Osteoblast (primary cell): Measurements from ENCODE around the gene BTNL2. TPM values are rescaled to one million over a fixed set of nuclear protein-coding genes. Genes with fewer than 3 reads are reported as not detected.

ENCODE experiments used
- DNase-seq: peaks from one replicate; pipeline ENCODE4 v3.0.0; 2011; ENCODE audit warnings: low spot score, mixed read lengths; ENCODE audit not compliant: insufficient read length; ENCODE audit errors: missing footprints
- H2AFZ ChIP-seq: 2 replicates; pipeline ENCODE4 v1.6.0; 2011; ENCODE audit warnings: mild to moderate bottlenecking, low read length
- H3K27ac ChIP-seq: 2 replicates; pipeline ENCODE4 v1.5.1; 2011; ENCODE audit warnings: mild to moderate bottlenecking, low read depth, low read length, moderate library complexity
- H3K27me3 ChIP-seq: 2 replicates; pipeline ENCODE4 v1.6.0; 2012; ENCODE audit warnings: mild to moderate bottlenecking, control low read depth, inconsistent platforms, low read length, moderate library complexity; ENCODE audit not compliant: insufficient read depth
- H3K36me3 ChIP-seq: 2 replicates; pipeline ENCODE4 v1.5.1; 2011; ENCODE audit warnings: mild to moderate bottlenecking, low read length, control low read depth, moderate library complexity; ENCODE audit not compliant: insufficient read depth
- H3K4me1 ChIP-seq: 2 replicates; pipeline ENCODE4 v1.5.1; 2011; ENCODE audit warnings: mild to moderate bottlenecking, low read length, control low read depth, moderate library complexity; ENCODE audit not compliant: insufficient read depth
- H3K4me2 ChIP-seq: 2 replicates; pipeline ENCODE4 v1.6.0; 2011; ENCODE audit warnings: mild to moderate bottlenecking, low read length; ENCODE audit not compliant: insufficient read depth
- H3K4me3 ChIP-seq: fragments of 200-600 bp; sonication (generic); 3 replicates; pipeline ENCODE4 v1.5.1; 2012; ENCODE audit warnings: mild to moderate bottlenecking, low read length, inconsistent platforms; ENCODE audit not compliant: insufficient read depth
- H3K79me2 ChIP-seq: 2 replicates; pipeline ENCODE4 v1.6.0; 2012; ENCODE audit warnings: mild to moderate bottlenecking, low read length, control low read depth, inconsistent platforms; ENCODE audit not compliant: insufficient read depth
- H3K9me3 ChIP-seq: 2 replicates; pipeline ENCODE4 v1.5.1; 2011; ENCODE audit warnings: low read depth, low read length, control low read depth
- H4K20me1 ChIP-seq: 2 replicates; pipeline ENCODE4 v1.6.0; 2012; ENCODE audit warnings: mild to moderate bottlenecking, low read length, control low read depth; ENCODE audit not compliant: insufficient read depth
- total RNA-seq: library from RNA; depleted of rRNA; stranded (reverse); fragments of >200 nt; gene quantifications from 2 replicates; pipeline ENCODE4 v1.2.3, GENCODE V29; 2012
- TF ChIP-seq, protein P1 (sequence below): IDR thresholded peaks from 2 replicates; pipeline ENCODE4 v1.5.1; 2011; ENCODE audit warnings: mild to moderate bottlenecking, low read depth, low read length, moderate library complexity; ENCODE audit errors: extremely low read depth

The BTNL2 gene
- total RNA-seq, 1 donor: not detected

DNA sequence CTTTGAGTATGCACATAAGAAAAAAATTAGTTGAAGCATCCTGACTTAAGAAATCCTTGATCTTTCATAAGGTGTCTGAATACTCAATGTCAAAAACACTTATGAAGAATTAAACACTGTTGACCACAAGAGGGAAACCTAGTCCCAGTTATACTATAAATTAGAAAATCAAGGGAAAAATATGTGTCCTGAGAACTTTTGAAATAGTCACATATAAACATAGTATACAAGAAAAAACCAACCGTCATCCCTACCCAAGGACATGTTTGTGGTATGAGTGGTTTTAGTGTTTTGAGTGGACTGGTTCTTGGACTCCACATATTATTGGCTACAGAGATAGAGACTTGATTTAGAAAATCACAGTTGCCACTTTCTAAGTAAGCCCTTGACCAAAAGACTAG lies 25.1 kb upstream of the BTNL2 start:
- no peaks in the 10 kb centered on the region for H3K9me3 ChIP-seq
- no peak overlapping the region for H3K4me2 ChIP-seq
- H3K27ac ChIP-seq: no peak overlapping the region
- H4K20me1 ChIP-seq: no peaks in the 10 kb centered on the region
- no peaks in the 10 kb centered on the region for H3K79me2 ChIP-seq
- DNase-seq: peak; percentile 61
- H3K36me3 ChIP-seq: no peaks in the 10 kb centered on the region
- no peak overlapping the region for H3K4me3 ChIP-seq
- TF ChIP-seq, protein P1, sequence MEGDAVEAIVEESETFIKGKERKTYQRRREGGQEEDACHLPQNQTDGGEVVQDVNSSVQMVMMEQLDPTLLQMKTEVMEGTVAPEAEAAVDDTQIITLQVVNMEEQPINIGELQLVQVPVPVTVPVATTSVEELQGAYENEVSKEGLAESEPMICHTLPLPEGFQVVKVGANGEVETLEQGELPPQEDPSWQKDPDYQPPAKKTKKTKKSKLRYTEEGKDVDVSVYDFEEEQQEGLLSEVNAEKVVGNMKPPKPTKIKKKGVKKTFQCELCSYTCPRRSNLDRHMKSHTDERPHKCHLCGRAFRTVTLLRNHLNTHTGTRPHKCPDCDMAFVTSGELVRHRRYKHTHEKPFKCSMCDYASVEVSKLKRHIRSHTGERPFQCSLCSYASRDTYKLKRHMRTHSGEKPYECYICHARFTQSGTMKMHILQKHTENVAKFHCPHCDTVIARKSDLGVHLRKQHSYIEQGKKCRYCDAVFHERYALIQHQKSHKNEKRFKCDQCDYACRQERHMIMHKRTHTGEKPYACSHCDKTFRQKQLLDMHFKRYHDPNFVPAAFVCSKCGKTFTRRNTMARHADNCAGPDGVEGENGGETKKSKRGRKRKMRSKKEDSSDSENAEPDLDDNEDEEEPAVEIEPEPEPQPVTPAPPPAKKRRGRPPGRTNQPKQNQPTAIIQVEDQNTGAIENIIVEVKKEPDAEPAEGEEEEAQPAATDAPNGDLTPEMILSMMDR: peak; percentile 44
- H3K4me1 ChIP-seq: no peaks in the 10 kb centered on the region
- no peak overlapping the region for H2AFZ ChIP-seq
- H3K27me3 ChIP-seq: peaks cover 3% of the 10 kb centered on the region

DNA sequence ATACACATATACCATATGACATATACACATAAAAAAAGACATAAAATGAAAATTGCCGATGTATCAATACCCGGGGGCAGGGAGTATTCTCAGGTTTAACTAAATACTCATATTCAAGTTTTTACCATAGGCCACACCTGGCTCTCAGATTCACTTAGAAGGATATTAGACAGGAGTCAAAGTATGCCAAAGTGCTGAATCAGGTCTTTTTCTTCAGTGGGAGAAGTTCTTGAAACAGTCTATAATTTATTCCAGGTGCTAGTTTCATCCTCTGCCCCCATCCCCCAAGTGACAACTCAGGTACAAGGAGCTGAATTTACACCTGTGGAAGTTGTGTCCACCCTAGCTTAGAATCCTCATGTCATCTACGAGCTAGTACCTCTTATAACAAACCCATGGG lies 24.2 kb upstream of the BTNL2 start:
- no peak overlapping the region for H3K27ac ChIP-seq
- H2AFZ ChIP-seq: no peak overlapping the region
- H3K9me3 ChIP-seq: no peaks in the 10 kb centered on the region
- H4K20me1 ChIP-seq: no peaks in the 10 kb centered on the region
- H3K79me2 ChIP-seq: no peaks in the 10 kb centered on the region
- TF ChIP-seq, protein P1: no peak
- no peak for DNase-seq
- no peaks in the 10 kb centered on the region for H3K36me3 ChIP-seq
- peaks cover 2% of the 10 kb centered on the region for H3K27me3 ChIP-seq
- no peak overlapping the region for H3K4me3 ChIP-seq
- no peak overlapping the region for H3K4me2 ChIP-seq
- H3K4me1 ChIP-seq: no peaks in the 10 kb centered on the region

DNA sequence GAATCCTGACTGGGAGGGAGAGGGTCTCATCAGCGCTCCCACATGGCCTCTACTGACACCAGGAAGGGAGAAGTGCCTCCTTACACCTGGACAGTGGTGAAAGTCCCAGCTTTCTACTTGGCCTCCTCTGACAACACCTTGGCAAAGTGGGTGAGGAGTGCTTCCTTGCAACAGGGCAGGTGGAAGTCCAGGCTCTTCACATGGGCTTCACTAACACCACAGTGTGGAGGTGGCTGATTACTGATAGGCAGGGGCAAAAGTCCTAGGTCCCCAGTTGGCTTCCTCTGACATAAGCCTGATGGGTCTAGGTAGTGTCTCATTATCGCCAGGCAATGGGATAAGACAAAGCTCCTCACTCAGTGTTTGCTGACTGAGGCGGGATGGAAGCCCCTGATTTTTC lies 23.2 kb upstream of the BTNL2 start:
- Histone ChIP-seq H3K27me3 (no peaks in the 10 kb centered on the region), H3K9me3 (no peaks in the 10 kb centered on the region), H3K4me1 (no peaks in the 10 kb centered on the region), H3K4me2 (no peak overlapping the region), H3K4me3 (no peak overlapping the region), H3K36me3 (no peaks in the 10 kb centered on the region), H3K79me2 (no peaks in the 10 kb centered on the region), H4K20me1 (no peaks in the 10 kb centered on the region), H2AFZ (no peak overlapping the region), H3K27ac (no peak overlapping the region)
- no peak for DNase-seq
- TF ChIP-seq, protein P1: no peak

DNA sequence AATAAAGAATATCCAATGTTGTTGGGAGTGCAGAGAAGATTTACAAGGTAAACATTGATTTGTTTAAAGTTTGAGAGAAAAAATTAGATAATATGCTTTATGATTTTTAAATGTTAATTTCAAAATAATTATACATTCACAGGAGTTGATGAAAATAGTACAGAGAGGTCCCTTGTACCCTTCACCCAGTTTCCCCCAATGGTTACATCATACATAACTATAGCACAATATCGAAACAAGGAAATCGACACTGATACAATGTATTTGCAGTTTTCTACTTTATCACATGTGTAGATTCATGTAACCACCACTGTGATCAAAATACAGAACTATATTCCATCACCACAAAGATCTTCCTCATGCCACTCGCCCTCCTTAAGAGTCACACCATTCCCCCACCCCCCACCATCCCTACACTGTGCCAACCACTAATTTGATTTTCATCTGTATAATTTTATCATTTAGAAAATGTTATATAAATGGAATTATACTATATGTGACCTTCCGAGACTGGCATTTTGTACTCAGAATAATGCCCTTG lies 21.0 kb upstream of the BTNL2 start:
- H2AFZ ChIP-seq: no peak overlapping the region
- H3K36me3 ChIP-seq: no peaks in the 10 kb centered on the region
- no peaks in the 10 kb centered on the region for H3K27me3 ChIP-seq
- no peaks in the 10 kb centered on the region for H3K79me2 ChIP-seq
- no peak overlapping the region for H3K4me2 ChIP-seq
- no peaks in the 10 kb centered on the region for H4K20me1 ChIP-seq
- H3K9me3 ChIP-seq: no peaks in the 10 kb centered on the region
- DNase-seq: no peak
- H3K27ac ChIP-seq: no peak overlapping the region
- TF ChIP-seq, protein P1: no peak
- no peaks in the 10 kb centered on the region for H3K4me1 ChIP-seq
- no peak overlapping the region for H3K4me3 ChIP-seq
